ENCODE results near the gene NLRP6.
A peak's percentile ranks its signal among the peaks of the same experiment; 100 is the strongest.
"Not testable (repeated sequence)": the region's sequence is repeated elsewhere in the genome, so short reads cannot be mapped to it uniquely, and the experiment has no call there.

The NLRP6 gene

GRCh38 chr11:255816-256215 is 22.4 kb upstream of the NLRP6 start:
- FAIRE-seq (peak; percentile 69), DNase-seq (ENCODE audit: insufficient read length, low spot score) (no peak)

- FAIRE-seq (no peak), DNase-seq (ENCODE audit: insufficient read length, low spot score) (no peak)
These were observed 21.1 kb upstream of the NLRP6 start for GRCh38 chr11:256952-257737.

GRCh38 chr11:257766-258493 is 20.3 kb upstream of the NLRP6 start:
- no peak for FAIRE-seq
- no peak for DNase-seq (ENCODE audit: insufficient read length, low spot score)

- no peak for DNase-seq (ENCODE audit: insufficient read length, low spot score)
- no peak for FAIRE-seq
These were observed 18.8 kb upstream of the NLRP6 start for GRCh38 chr11:259413-259812.

- DNase-seq (ENCODE audit: insufficient read length, low spot score), result no peak
- FAIRE-seq, result no peak
These were observed 16.6 kb upstream of the NLRP6 start for GRCh38 chr11:261624-262023.

- FAIRE-seq (no peak), DNase-seq (ENCODE audit: insufficient read length, low spot score) (no peak)
These were observed 11.3 kb upstream of the NLRP6 start for GRCh38 chr11:266676-267439.

- no peak for DNase-seq (ENCODE audit: insufficient read length, low spot score)
- FAIRE-seq, result no peak
These were observed 10.7 kb upstream of the NLRP6 start for GRCh38 chr11:267491-267994.

GRCh38 chr11:268716-269145 is 9.5 kb upstream of the NLRP6 start:
- DNase-seq (ENCODE audit: insufficient read length, low spot score), result not testable (repeated sequence)
- peak; percentile 69 for FAIRE-seq

GRCh38 chr11:269146-269890 is 8.9 kb upstream of the NLRP6 start:
- FAIRE-seq (no peak), DNase-seq (ENCODE audit: insufficient read length, low spot score) (no peak)

- no peak for FAIRE-seq
- DNase-seq (ENCODE audit: insufficient read length, low spot score), result no peak
These were observed 7.5 kb upstream of the NLRP6 start for GRCh38 chr11:270451-271318.

GRCh38 chr11:271319-271715 is 6.9 kb upstream of the NLRP6 start:
- FAIRE-seq (no peak), DNase-seq (ENCODE audit: insufficient read length, low spot score) (no peak)

GRCh38 chr11:272195-272930 is 5.8 kb upstream of the NLRP6 start:
- no peak for DNase-seq (ENCODE audit: insufficient read length, low spot score)
- no peak for FAIRE-seq

- FAIRE-seq (no peak), DNase-seq (ENCODE audit: insufficient read length, low spot score) (no peak)
These were observed 5.3 kb upstream of the NLRP6 start for GRCh38 chr11:272931-273198.

- DNase-seq (ENCODE audit: insufficient read length, low spot score) (no peak), FAIRE-seq (no peak)
These were observed 2.0 kb upstream of the NLRP6 start for GRCh38 chr11:276219-276618.

- no peak for FAIRE-seq
These were observed 1.1 kb downstream of the NLRP6 start for GRCh38 chr11:279040-279965.

GRCh38 chr11:279966-280705 is 1.9 kb downstream of the NLRP6 start:
- DNase-seq (ENCODE audit: insufficient read length, low spot score) (no peak), FAIRE-seq (no peak)

More at GRCh38 chr11:279040-279965, 1.1 kb downstream of the NLRP6 start:
- DNase-seq (ENCODE audit: insufficient read length, low spot score), result no peak

GRCh38 chr11:280706-281485 is 2.7 kb downstream of the NLRP6 start:
- DNase-seq (ENCODE audit: insufficient read length, low spot score) (no peak), FAIRE-seq (no peak)
